GM18951 (cell line): ENCODE measurements around the gene IL3.

ENCODE experiments used
- POLR2A ChIP-seq: IDR thresholded peaks from 4 replicates; pipeline ENCODE4 v1.6.1; 2011; ENCODE audit warnings: mild to moderate bottlenecking; ENCODE audit not compliant: insufficient read length, insufficient read depth; ENCODE audit errors: extremely low read depth
- in situ Hi-C: fragments of 300-500 bp; cut with MboI; formaldehyde crosslinking; loops from one replicate; pipeline ENCODE4 v1.12.0; 2022; ENCODE audit warnings: low sequenced_read_pairs, mixed read lengths, inconsistent platforms; ENCODE audit not compliant: unreplicated experiment

Gene IL3

GRCh38 chr5:132060501-132061161, at the start of gene IL3:
Gene IL3, plus strand, starts transcription at chr5:132060655. Its CDS starts 52 bp downstream, at chr5:132060707.
- in situ Hi-C loops = no loop called here
- TF ChIP-seq POLR2A = no peak

- no peak for TF ChIP-seq POLR2A
- in situ Hi-C loops = no loop called here
Measured at GRCh38 chr5:132010989-132011621, 49.4 kb upstream of the IL3 start.

- in situ Hi-C loops = no loop called here
- no peak for TF ChIP-seq POLR2A
Measured at GRCh38 chr5:132011622-132012343, 48.7 kb upstream of the IL3 start, which contains the start of gene ACSL6. Gene ACSL6, minus strand, starts transcription at chr5:132011658. Its CDS starts 105 bp downstream, at chr5:132011553.

- no peak for TF ChIP-seq POLR2A
- in situ Hi-C loops = no loop called here
Measured at GRCh38 chr5:132012371-132013005, 48.0 kb upstream of the IL3 start.

GRCh38 chr5:132013006-132013689, 47.3 kb upstream of the IL3 start:
- no peak for TF ChIP-seq POLR2A
- in situ Hi-C loops = no loop called here

- in situ Hi-C loops = no loop called here
- no peak for TF ChIP-seq POLR2A
Measured at GRCh38 chr5:132013711-132014110, 46.7 kb upstream of the IL3 start.

GRCh38 chr5:132016721-132017250, 43.7 kb upstream of the IL3 start:
- TF ChIP-seq POLR2A = no peak
- in situ Hi-C loops = no loop called here

- in situ Hi-C loops = no loop called here
- no peak for TF ChIP-seq POLR2A
Measured at GRCh38 chr5:132017316-132017715, 43.1 kb upstream of the IL3 start.

- in situ Hi-C loops = no loop called here
- TF ChIP-seq POLR2A = no peak
Measured at GRCh38 chr5:132017738-132018625, 42.5 kb upstream of the IL3 start.

GRCh38 chr5:132019337-132019736, 41.1 kb upstream of the IL3 start:
- TF ChIP-seq POLR2A = no peak
- in situ Hi-C loops = no loop called here

- in situ Hi-C loops = no loop called here
- TF ChIP-seq POLR2A = no peak
Measured at GRCh38 chr5:132019857-132020555, 40.4 kb upstream of the IL3 start.
